GM18505 (cell line): ENCODE measurements around the gene BGLAP.

Experiments used
- ATAC-seq: cut with Tn5 transposase; IDR thresholded peaks from one replicate; pipeline ENCODE4 v1.9.1; 2021; ENCODE audit not compliant: unreplicated experiment
- POLR2A ChIP-seq: IDR thresholded peaks from 4 replicates; pipeline ENCODE4 v1.6.1; 2011; ENCODE audit warnings: borderline replicate concordance; ENCODE audit not compliant: insufficient read depth, insufficient read length; ENCODE audit errors: extremely low read depth

BGLAP gene

GRCh38 chr1:156233426-156234127, 8.4 kb upstream of the BGLAP start:
- ATAC-seq: no peak

GRCh38 chr1:156236164-156236563, 5.8 kb upstream of the BGLAP start:
- ATAC-seq: no peak
- TF ChIP-seq POLR2A: no peak

More at GRCh38 chr1:156233426-156234127, 8.4 kb upstream of the BGLAP start:
- TF ChIP-seq POLR2A: no peak

GRCh38 chr1:156238248-156238647, 3.7 kb upstream of the BGLAP start:
- no peak for ATAC-seq
- TF ChIP-seq POLR2A: no peak

- no peak for TF ChIP-seq POLR2A
- ATAC-seq: no peak
Observed at GRCh38 chr1:156241311-156241811, 623 bp upstream of the BGLAP start.

GRCh38 chr1:156242738-156243137, 754 bp downstream of the BGLAP start:
- no peak for TF ChIP-seq POLR2A
- no peak for ATAC-seq

- no peak for TF ChIP-seq POLR2A
- ATAC-seq: no peak
Observed at GRCh38 chr1:156244126-156244525, 2.1 kb downstream of the BGLAP start.

- ATAC-seq: no peak
Observed at GRCh38 chr1:156244712-156245111, 2.7 kb downstream of the BGLAP start.

GRCh38 chr1:156245451-156246232, 3.7 kb downstream of the BGLAP start:
- ATAC-seq: no peak
- TF ChIP-seq POLR2A: peak; percentile 29

More at GRCh38 chr1:156244712-156245111, 2.7 kb downstream of the BGLAP start:
- TF ChIP-seq POLR2A: no peak

GRCh38 chr1:156246241-156246780, 4.3 kb downstream of the BGLAP start:
- TF ChIP-seq POLR2A: no peak
- ATAC-seq: no peak

GRCh38 chr1:156246781-156247459, 4.9 kb downstream of the BGLAP start:
- no peak for ATAC-seq
- TF ChIP-seq POLR2A: no peak

GRCh38 chr1:156247460-156248322, 5.7 kb downstream of the BGLAP start, which contains the start of gene PAQR6:
Gene PAQR6 (minus strand): TSS chr1:156248056. CDS start chr1:156246731, 1,325 bp downstream.
- ATAC-seq: no peak
- TF ChIP-seq POLR2A: no peak

- no peak for ATAC-seq
- TF ChIP-seq POLR2A: no peak
Observed at GRCh38 chr1:156248323-156248683, 6.3 kb downstream of the BGLAP start.
